T1000 (cell line): ENCODE results near the gene VPS26C.

Source experiments
- DNase-seq: peaks from one replicate; lab custom pipeline; 2025; ENCODE audit warnings: mixed read lengths; lab: John Stamatoyannopoulos, UW

Gene VPS26C

GRCh38 chr21:37264808-37265207 lies 2.3 kb downstream of the VPS26C start:
- DNase-seq, result no peak

GRCh38 chr21:37263827-37264600 lies 3.1 kb downstream of the VPS26C start:
- DNase-seq, result no peak

- DNase-seq, result no peak
Observed at GRCh38 chr21:37259426-37259825, 7.7 kb downstream of the VPS26C start.

DNA sequence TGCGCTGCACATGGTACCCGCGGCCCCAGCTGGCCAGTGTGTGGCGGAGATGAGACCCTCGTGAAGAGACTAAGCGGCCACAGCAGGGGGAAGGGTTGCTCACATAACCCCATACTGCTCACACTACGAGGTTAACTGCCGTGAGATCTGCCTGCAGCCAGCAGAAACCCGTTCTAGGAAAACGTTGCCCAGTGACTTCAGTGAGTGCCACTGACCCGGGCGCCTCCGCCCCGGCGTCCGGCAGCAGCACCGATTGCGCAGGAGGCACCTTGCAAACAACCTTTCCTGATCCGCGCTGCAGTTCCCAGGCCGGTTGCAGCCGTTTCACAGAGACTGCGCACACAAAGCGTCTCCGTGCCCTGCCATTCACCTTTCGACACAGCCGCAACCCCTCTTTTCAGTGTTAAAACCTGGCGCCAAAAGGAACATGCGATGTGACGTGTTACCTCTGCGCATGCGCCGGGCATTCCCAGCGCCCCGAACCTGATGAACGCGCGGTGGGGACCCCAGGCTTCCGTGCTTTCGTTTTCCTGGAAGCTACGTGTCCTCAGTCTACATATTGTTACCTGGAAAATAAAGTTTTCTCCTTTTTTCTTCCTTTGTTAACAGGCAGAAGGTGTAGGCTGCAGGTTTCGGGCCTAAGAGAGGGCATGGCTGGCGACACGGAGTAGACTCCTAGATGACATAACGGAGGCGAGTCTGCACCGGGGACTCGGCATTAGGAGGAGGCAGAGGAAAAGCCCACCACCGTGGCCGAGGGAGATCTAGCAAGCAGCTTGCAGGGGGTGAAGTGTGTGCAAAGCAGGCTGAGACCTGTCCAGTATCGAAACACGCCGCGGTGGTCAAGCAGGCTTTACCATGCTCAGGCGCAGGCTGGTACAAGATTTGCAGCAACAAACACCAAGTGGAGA lies 8.9 kb downstream of the VPS26C start:
- DNase-seq, result no peak

GRCh38 chr21:37257511-37257966 lies 9.6 kb downstream of the VPS26C start:
- DNase-seq, result no peak

DNA sequence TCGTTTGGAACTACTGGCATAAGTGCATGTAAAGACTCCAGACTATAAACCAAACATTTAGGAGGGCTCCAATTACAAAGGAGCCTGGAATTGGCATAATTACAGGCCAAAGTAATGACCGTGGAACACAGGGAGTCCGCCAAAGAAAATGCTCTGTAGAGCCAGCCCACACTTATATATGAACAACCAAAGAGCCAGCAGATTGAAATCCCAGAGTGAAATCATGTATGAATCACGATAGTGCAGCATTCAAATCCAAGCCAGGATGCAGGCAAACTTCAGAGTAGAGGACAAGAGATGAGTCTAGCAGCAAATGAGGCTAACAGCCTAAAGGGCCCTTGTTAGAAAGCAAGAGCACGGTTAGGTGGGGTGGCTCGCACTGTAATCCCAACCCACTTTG lies 13.1 kb downstream of the VPS26C start:
- DNase-seq, result no peak

DNA sequence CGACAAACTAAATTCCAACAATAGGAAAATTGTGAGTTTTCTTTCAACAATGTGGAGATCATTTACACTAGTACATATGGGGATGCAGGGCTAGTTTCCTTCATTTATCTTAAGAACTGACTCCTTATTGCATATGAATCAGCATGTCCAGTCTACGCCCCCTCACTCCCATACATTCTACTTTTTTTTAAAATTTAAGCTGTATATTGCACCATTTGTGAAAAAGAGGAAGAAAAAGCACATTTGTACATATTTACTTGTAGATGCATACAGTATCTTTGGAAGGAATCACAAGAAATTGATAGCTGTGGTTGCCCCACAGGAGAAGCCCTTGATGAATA lies 15.9 kb downstream of the VPS26C start:
- DNase-seq, result no peak

- DNase-seq, result no peak
Observed at GRCh38 chr21:37249112-37249904, 17.8 kb downstream of the VPS26C start.

GRCh38 chr21:37248298-37248697 lies 18.8 kb downstream of the VPS26C start:
- DNase-seq, result no peak

- no peak for DNase-seq
Observed at GRCh38 chr21:37245151-37245550, 22.0 kb downstream of the VPS26C start.

- DNase-seq, result no peak
Observed at GRCh38 chr21:37244501-37245095, 22.5 kb downstream of the VPS26C start.

DNA sequence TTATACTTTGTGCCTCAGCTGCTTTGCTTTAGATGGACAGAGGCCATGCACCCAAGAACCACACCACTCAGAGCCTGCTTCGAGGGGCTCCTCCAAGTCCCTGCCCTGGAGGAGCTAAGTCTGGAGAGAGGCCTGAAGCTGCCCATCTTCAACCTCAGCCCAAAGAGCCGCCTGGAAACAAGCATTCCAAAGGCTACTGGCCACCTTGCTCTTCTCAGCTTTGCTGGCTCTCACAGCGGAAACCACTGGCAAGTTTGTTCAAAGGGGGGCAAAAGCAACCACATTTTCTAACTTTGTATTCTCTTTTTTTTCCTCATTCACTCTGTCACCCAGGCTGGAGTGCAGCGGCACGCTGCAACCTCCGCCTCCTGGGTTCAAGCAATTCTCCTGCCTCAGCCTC lies 23.2 kb downstream of the VPS26C start:
- no peak for DNase-seq

- no peak for DNase-seq
Observed at GRCh38 chr21:37241426-37241825, 25.7 kb downstream of the VPS26C start.

DNA sequence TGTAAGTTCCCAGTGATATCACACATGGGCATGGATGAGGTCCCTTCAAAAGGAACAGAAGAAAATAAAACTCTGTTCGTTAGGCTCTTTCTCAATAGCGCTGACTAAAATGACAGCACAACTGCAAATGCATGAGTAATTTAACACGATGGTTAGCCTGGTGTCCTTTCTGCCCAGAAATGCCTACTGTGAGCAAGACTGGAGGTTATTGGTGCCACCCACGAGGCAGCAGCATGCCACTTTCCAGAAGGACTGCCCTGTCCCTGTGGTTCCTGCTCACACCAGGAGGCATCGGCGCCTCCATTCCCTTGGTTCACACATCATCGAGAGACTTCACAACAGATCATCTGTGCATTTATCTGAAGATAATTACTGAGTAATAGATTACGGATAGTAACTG lies 26.2 kb downstream of the VPS26C start:
- DNase-seq, result no peak

DNA sequence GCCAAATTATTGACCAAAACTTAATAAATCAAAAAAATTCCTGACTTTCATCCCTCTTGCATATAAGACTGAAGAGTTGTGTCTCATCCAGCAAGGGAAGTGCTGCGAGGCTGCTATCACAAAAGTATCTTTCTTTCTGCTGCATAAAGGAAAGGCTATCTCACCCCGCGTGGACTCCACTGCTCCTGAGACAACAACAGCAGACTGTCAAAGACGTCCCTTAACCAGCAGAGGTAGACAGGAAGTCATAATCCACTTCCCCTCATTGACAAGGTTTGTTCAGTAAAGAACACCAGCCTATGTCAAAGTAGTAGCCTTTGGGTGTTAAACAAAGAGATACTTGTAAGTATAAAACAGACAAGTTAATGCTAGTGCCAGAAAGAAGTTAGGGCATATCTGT lies 29.4 kb downstream of the VPS26C start:
- DNase-seq, result no peak

- DNase-seq, result no peak
Observed at GRCh38 chr21:37237346-37237745, 29.8 kb downstream of the VPS26C start.

GRCh38 chr21:37233551-37234146 lies 33.5 kb downstream of the VPS26C start:
- DNase-seq, result no peak

DNA sequence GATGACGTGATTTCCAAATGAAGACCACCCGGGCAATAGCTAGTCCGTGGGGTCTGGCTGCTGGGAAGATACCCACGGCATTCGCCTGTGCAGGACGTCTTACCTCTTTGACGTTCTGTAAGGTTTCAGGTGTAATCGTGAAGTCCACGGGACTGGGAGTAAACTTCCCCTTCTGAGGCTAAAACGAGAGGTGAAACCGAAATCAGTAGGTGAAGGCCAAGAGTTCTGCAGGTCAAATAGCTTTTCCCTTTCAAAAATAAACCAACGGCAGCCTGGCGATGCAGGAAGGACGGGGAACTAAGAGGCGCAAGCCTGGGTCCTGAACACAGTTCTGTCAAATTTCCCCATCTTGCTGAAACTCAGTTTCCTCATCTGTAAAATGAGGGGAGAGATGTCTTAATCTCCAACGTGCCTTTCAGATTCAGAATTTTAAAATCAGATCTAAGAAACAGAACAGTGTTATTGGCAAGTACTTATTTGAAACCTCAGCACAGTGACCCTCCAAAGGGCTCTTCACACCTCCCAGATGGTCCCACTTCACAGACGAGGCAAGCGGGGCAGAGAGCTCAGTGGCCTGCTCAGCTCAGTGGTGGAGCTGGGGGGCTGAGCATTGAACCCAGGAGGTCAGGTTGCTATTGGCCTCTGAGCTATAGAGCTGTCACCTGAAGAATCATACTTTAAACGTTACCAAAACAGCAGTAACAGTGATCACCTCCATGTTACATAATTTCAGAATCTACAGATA lies 34.7 kb downstream of the VPS26C start:
- no peak for DNase-seq

DNA sequence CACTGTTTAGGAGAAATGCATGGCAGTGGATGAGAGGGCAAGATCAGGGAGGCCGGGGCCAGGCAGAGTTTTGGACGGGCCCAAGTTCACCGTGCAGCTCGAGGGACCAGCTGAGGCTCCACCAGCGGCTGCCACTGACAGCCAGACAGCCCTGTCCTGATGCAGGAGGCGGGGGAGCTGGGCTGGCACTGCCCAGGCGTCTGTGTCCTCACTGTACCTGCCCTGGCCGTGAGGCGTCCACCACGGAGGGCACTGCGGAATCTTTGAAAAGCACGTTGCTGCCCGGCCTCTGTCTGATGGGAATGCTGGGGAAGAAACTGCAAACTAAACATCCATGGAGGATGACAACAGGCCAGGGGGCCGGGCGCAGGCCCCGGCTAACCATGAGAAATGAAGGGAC lies 35.5 kb downstream of the VPS26C start:
- DNase-seq, result no peak

DNA sequence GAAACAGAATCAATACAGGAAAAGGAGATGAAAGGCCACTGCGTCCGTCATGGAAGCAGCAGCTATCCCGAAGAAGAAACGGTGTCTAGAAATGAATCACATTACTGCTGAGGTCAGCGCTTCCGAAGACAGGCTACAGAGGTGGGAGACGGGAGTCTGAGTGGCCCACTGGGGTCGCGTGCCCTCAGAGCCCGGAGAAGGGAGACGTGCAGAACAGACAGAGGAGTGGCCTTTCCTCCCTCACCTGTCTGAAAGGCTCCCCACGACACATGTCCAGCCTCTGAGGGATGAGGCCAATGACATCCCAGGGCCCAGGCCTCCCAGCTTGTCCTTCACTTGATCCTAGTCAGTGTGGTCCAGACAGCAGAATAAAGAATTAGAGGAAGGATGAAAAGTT lies 35.9 kb downstream of the VPS26C start:
- DNase-seq, result no peak
